Suprapubic skin (tissue), 4 donors: ENCODE data around the gene PRR14.
"Not testable (repeated sequence)": the region's sequence is repeated elsewhere in the genome, so short reads cannot be mapped to it uniquely, and the experiment has no call there.

ENCODE experiments used
- CTCF ChIP-seq, 2 donors: fragments of 200-600 bp in 1 of 2; fragments of 450-650 bp in 1 of 2; sonication (generic) in 1 of 2; IDR thresholded peaks; one replicate each; pipeline ENCODE4 v1.5.1; 2016 to 2019; ENCODE audit warnings: antibody characterized with exemption in 2 of 2, mild to moderate bottlenecking in 1 of 2, moderate library complexity in 1 of 2
- EP300 ChIP-seq: sonication (generic); formaldehyde crosslinking; IDR thresholded peaks from one replicate; pipeline ENCODE4 v1.6.1; 2017; ENCODE audit warnings: antibody characterized with exemption
- POLR2A ChIP-seq, 2 donors: fragments of 450-650 bp; IDR thresholded peaks; one replicate each; pipeline ENCODE4 v1.6.1; 2017; ENCODE audit warnings: antibody characterized with exemption in 2 of 2, mild to moderate bottlenecking in 2 of 2, moderate library complexity in 2 of 2
- POLR2AphosphoS5 ChIP-seq, 3 donors: sonication (generic); formaldehyde crosslinking; IDR thresholded peaks; one replicate each; pipeline ENCODE4 v1.6.1; 2017; ENCODE audit warnings: antibody characterized with exemption in 3 of 3

GRCh38 chr16:30632454-30632853 lies 18.3 kb upstream of the PRR14 start:
- TF ChIP-seq POLR2AphosphoS5 (IDR thresholded peaks at IDR 0.05); CTCF (IDR thresholded peaks at IDR 0.05); POLR2A (IDR thresholded peaks at IDR 0.05); EP300: not testable (repeated sequence)
